Activated T-helper 17 cell treated with anti-CD3 and anti-CD28 coated beads, Interleukin-2, amount 50 U/mL, for 72 hours (primary cell): ENCODE measurements around the gene ARMC5. TPM values are rescaled to one million over a fixed set of nuclear protein-coding genes. Genes with fewer than 3 reads are reported as not detected.
"Not testable (repeated sequence)": the region's sequence is repeated elsewhere in the genome, so short reads cannot be mapped to it uniquely, and the experiment has no call there.

Source experiments
- ATAC-seq: fragments of 150-1000 bp; cut with Tn5 transposase; replicated peaks from 2 replicates; pipeline ENCODE4 v1.10.0; 2021; ENCODE audit warnings: mild to moderate bottlenecking, moderate library complexity
- H3K27ac Mint-ChIP-seq: one replicate; pipeline ENCODE4 v1.8.0; 2022; ENCODE audit warnings: mixed read lengths
- H3K27me3 Mint-ChIP-seq: one replicate; pipeline ENCODE4 v1.8.0; 2022; ENCODE audit warnings: mixed read lengths
- H3K36me3 Mint-ChIP-seq: one replicate; pipeline ENCODE4 v1.8.0; 2022; ENCODE audit warnings: low read depth, mild to moderate bottlenecking, mixed read lengths
- H3K4me1 Mint-ChIP-seq: one replicate; pipeline ENCODE4 v1.8.0; 2022; ENCODE audit warnings: mixed read lengths
- H3K4me3 Mint-ChIP-seq: one replicate; pipeline ENCODE4 v1.8.0; 2022; ENCODE audit warnings: mild to moderate bottlenecking, mixed read lengths
- H3K9me3 Mint-ChIP-seq: one replicate; pipeline ENCODE4 v1.8.0; 2022; ENCODE audit warnings: mixed read lengths
- total RNA-seq, 2 donors: library from RNA; stranded (reverse); gene quantifications; one replicate each; pipeline ENCODE4 v1.2.3, GENCODE V29; 2022

ARMC5 gene
- total RNA-seq, 2 donors from 2014 or later, result 11.9 to 17.9 TPM

- not testable (repeated sequence) for H3K9me3 Mint-ChIP-seq, H3K4me3 Mint-ChIP-seq, H3K27me3 Mint-ChIP-seq, H3K27ac Mint-ChIP-seq, ATAC-seq
- peaks cover 11% of the 10 kb centered on the region for H3K4me1 Mint-ChIP-seq
- peaks cover 42% of the 10 kb centered on the region for H3K36me3 Mint-ChIP-seq
These were observed 44.3 kb downstream of the ARMC5 start for GRCh38 chr16:31503555-31503954.

- Mint-ChIP-seq H3K4me3 (no peak overlapping the region), H3K27ac (no peak overlapping the region), H3K9me3 (no peaks in the 10 kb centered on the region), H3K36me3 (peaks cover 42% of the 10 kb centered on the region), H3K4me1 (peaks cover 17% of the 10 kb centered on the region), H3K27me3 (no peaks in the 10 kb centered on the region)
- no peak for ATAC-seq
These were observed 44.9 kb downstream of the ARMC5 start for GRCh38 chr16:31504159-31504558.

- Mint-ChIP-seq H3K36me3 (peaks cover 35% of the 10 kb centered on the region), H3K9me3 (no peaks in the 10 kb centered on the region), H3K27ac (peak overlapping the region; percentile 80), H3K4me1 (peaks cover 24% of the 10 kb centered on the region), H3K27me3 (no peaks in the 10 kb centered on the region), H3K4me3 (peak overlapping the region; percentile 96)
- ATAC-seq, result peak; percentile 83
These were observed 46.2 kb downstream of the ARMC5 start for GRCh38 chr16:31505483-31505882.

- ATAC-seq, result no peak
- Mint-ChIP-seq H3K4me1 (peaks cover 24% of the 10 kb centered on the region), H3K27ac (peak overlapping the region; percentile 99), H3K36me3 (peaks cover 32% of the 10 kb centered on the region), H3K27me3 (no peaks in the 10 kb centered on the region), H3K4me3 (peak overlapping the region; percentile 96), H3K9me3 (no peaks in the 10 kb centered on the region)
These were observed 48.3 kb downstream of the ARMC5 start for GRCh38 chr16:31507617-31507928.

- Mint-ChIP-seq H3K27ac (peak within 1 kb of the TSS; percentile 99), H3K36me3 (peaks cover 32% of the 10 kb centered on the region), H3K4me1 (peaks cover 24% of the 10 kb centered on the region), H3K27me3 (no peaks in the 10 kb centered on the region), H3K9me3 (no peaks in the 10 kb centered on the region), H3K4me3 (peak within 1 kb of the TSS; percentile 96)
- ATAC-seq, result peak; percentile 83
These were observed 48.8 kb downstream of the ARMC5 start, which contains the start of gene RUSF1 for GRCh38 chr16:31507929-31508705. Gene RUSF1 (minus strand): TSS chr16:31508391. CDS start chr16:31508373, 18 bp downstream.

- Mint-ChIP-seq H3K4me3 (peak overlapping the region; percentile 96), H3K36me3 (peaks cover 32% of the 10 kb centered on the region), H3K9me3 (no peaks in the 10 kb centered on the region), H3K27ac (peak overlapping the region; percentile 99), H3K27me3 (no peaks in the 10 kb centered on the region), H3K4me1 (peaks cover 24% of the 10 kb centered on the region)
- no peak for ATAC-seq
These were observed 49.5 kb downstream of the ARMC5 start for GRCh38 chr16:31508706-31509195.

- Mint-ChIP-seq H3K9me3 (no peaks in the 10 kb centered on the region), H3K27ac (no peak overlapping the region), H3K4me3 (no peak overlapping the region), H3K36me3 (peaks cover 9% of the 10 kb centered on the region), H3K27me3 (no peaks in the 10 kb centered on the region), H3K4me1 (peaks cover 12% of the 10 kb centered on the region)
- ATAC-seq, result no peak
These were observed 53.8 kb downstream of the ARMC5 start for GRCh38 chr16:31513126-31513525.

GRCh38 chr16:31513884-31514283 is 54.6 kb downstream of the ARMC5 start:
- no peaks in the 10 kb centered on the region for H3K27me3 Mint-ChIP-seq
- ATAC-seq, result no peak
- no peak overlapping the region for H3K27ac Mint-ChIP-seq
- H3K36me3 Mint-ChIP-seq, result peaks cover 3% of the 10 kb centered on the region
- no peaks in the 10 kb centered on the region for H3K9me3 Mint-ChIP-seq
- peaks cover 9% of the 10 kb centered on the region for H3K4me1 Mint-ChIP-seq
- H3K4me3 Mint-ChIP-seq, result no peak overlapping the region

Other genes with a start within 250 kb of the ARMC5 start
- under 1 TPM in 1 of 2 donors, not detected in 1; 0.08 TPM for gene TRIM72, start 245.4 kb upstream of the ARMC5 start, total RNA-seq
- under 1 TPM in 1 of 2 donors, not detected in 1; 0.61 TPM for gene PYDC1, start 242.4 kb upstream of the ARMC5 start, total RNA-seq
- gene ITGAM, start 199.5 kb upstream of the ARMC5 start, total RNA-seq, result 1 to 10 TPM; 4.9 to 6.4 TPM
- gene ITGAX, start 104.3 kb upstream of the ARMC5 start, total RNA-seq, result 10 to 100 TPM; 25.5 to 50.4 TPM
- not detected for gene ITGAD, start 66.2 kb upstream of the ARMC5 start, total RNA-seq
- not detected for gene COX6A2, start 31.1 kb upstream of the ARMC5 start, total RNA-seq
- under 1 TPM; 0.09 to 0.37 TPM for gene ZNF843, start 16.7 kb upstream of the ARMC5 start, total RNA-seq
- 1 to 10 TPM; 2.7 to 5.6 TPM for gene TGFB1I1, start 12.7 kb downstream of the ARMC5 start, total RNA-seq
- gene SLC5A2, start 23.6 kb downstream of the ARMC5 start, total RNA-seq, result 1 to 10 TPM in 1 of 2 donors, under 1 TPM in 1; 0.50 to 1.2 TPM
- gene RUSF1, start 48.9 kb downstream of the ARMC5 start, total RNA-seq, result 10 to 100 TPM; 32.3 to 52.4 TPM
- gene AHSP, start 68.4 kb downstream of the ARMC5 start, total RNA-seq, result not detected